ENCODE measurements around the gene MREG.
"Not testable (repeated sequence)": the region's sequence is repeated elsewhere in the genome, so short reads cannot be mapped to it uniquely, and the experiment has no call there.

The MREG gene

GRCh38 chr2:215988556-215989207 lies 24.7 kb downstream of the MREG start:
- DNase-seq (ENCODE audit: low spot score): not testable (repeated sequence)

- no peak for DNase-seq (ENCODE audit: low spot score)
These were observed 28.1 kb downstream of the MREG start for GRCh38 chr2:215985257-215985656.

- no peak for DNase-seq (ENCODE audit: low spot score)
These were observed 28.7 kb downstream of the MREG start for GRCh38 chr2:215984661-215985060.

- no peak for DNase-seq (ENCODE audit: low spot score)
These were observed 29.6 kb downstream of the MREG start for GRCh38 chr2:215983581-215984351.

GRCh38 chr2:215982465-215982875 lies 30.9 kb downstream of the MREG start:
- no peak for DNase-seq (ENCODE audit: low spot score)

GRCh38 chr2:215981115-215981514 lies 32.2 kb downstream of the MREG start:
- no peak for DNase-seq (ENCODE audit: low spot score)

GRCh38 chr2:215979620-215980019 lies 33.7 kb downstream of the MREG start:
- DNase-seq (ENCODE audit: low spot score): no peak

GRCh38 chr2:215974700-215975429 lies 38.5 kb downstream of the MREG start:
- no peak for DNase-seq (ENCODE audit: low spot score)

GRCh38 chr2:215973954-215974699 lies 39.2 kb downstream of the MREG start:
- DNase-seq (ENCODE audit: low spot score): no peak

GRCh38 chr2:215973145-215973792 lies 40.1 kb downstream of the MREG start:
- no peak for DNase-seq (ENCODE audit: low spot score)

GRCh38 chr2:215971671-215972070 lies 41.7 kb downstream of the MREG start:
- DNase-seq (ENCODE audit: low spot score): no peak

GRCh38 chr2:215970894-215971293 lies 42.5 kb downstream of the MREG start:
- not testable (repeated sequence) for DNase-seq (ENCODE audit: low spot score)

GRCh38 chr2:215970425-215970824 lies 42.9 kb downstream of the MREG start:
- DNase-seq (ENCODE audit: low spot score): no peak

GRCh38 chr2:215969131-215969841 lies 44.1 kb downstream of the MREG start:
- no peak for DNase-seq (ENCODE audit: low spot score)

- DNase-seq (ENCODE audit: low spot score): no peak
These were observed 44.9 kb downstream of the MREG start for GRCh38 chr2:215968499-215968898.

- DNase-seq (ENCODE audit: low spot score): no peak
These were observed 45.6 kb downstream of the MREG start for GRCh38 chr2:215967590-215968378.

- DNase-seq (ENCODE audit: low spot score): no peak
These were observed 46.4 kb downstream of the MREG start for GRCh38 chr2:215966951-215967350.

GRCh38 chr2:215966274-215966673 lies 47.1 kb downstream of the MREG start:
- no peak for DNase-seq (ENCODE audit: low spot score)

GRCh38 chr2:215965532-215966165 lies 47.7 kb downstream of the MREG start:
- DNase-seq (ENCODE audit: low spot score): no peak

- DNase-seq (ENCODE audit: low spot score): peak; percentile 39
These were observed 51.4 kb downstream of the MREG start for GRCh38 chr2:215961981-215962380.

All from D341Med (cell line).